ENCODE data around the gene CNKSR3. TPM values are rescaled to one million over a fixed set of nuclear protein-coding genes. Genes with fewer than 3 reads are reported as not detected.

CNKSR3 gene
- total and polyA plus RNA-seq, 2 of the 8 experiments (the other 6 are each of a cell fraction or from before 2014, with no cell fraction given), result 1.2 to 6.2 TPM

GRCh38 chr6:154542747-154543146 lies 32.3 kb upstream of the CNKSR3 start (continued):
- TF ChIP-seq CTBP2 (IDR thresholded peaks at IDR 0.05; ENCODE audit: borderline replicate concordance, insufficient read depth, insufficient read length, low read length) (peak; percentile 85), ASH2L (IDR thresholded peaks at IDR 0.05; ENCODE audit: low read length) (peak; percentile 21), EP300 (IDR thresholded peaks at IDR 0.05; ENCODE audit: borderline replicate concordance in 1 of 2, low read depth in 2 of 2, low read length in 2 of 2) (peak in 1 of 2 experiments; percentile 72; a peak in 1 of 3 replicates), SP1 (IDR thresholded peaks at IDR 0.05; ENCODE audit: low read depth, low read length) (peak; percentile 66; the same call in 1 of the 2 replicates), TCF12 (IDR thresholded peaks at IDR 0.05; ENCODE audit: low read depth, low read length) (peak; percentile 79; the same call in 1 of the 2 replicates), EZH2 (IDR thresholded peaks at IDR 0.05; ENCODE audit: low read depth, low read length, severe bottlenecking) (no peak), YY1 (IDR thresholded peaks at IDR 0.05; ENCODE audit: low read depth, low read length) (peak; percentile 63; the same call in 1 of the 2 replicates), ZNF274 (IDR thresholded peaks at IDR 0.05; ENCODE audit: borderline replicate concordance, extremely low read depth, low read length) (no peak), RNF2 (IDR thresholded peaks at IDR 0.05; ENCODE audit: borderline replicate concordance, low read depth, low read length, missing control alignments, poor library complexity, severe bottlenecking) (no peak), KDM4A (IDR thresholded peaks at IDR 0.05; ENCODE audit: low read depth, low read length, severe bottlenecking) (no peak), USF2 (IDR thresholded peaks at IDR 0.05; ENCODE audit: low read length) (no peak), TEAD4 (IDR thresholded peaks at IDR 0.05; ENCODE audit: low read depth, low read length) (no peak), HDAC2 (IDR thresholded peaks at IDR 0.05; ENCODE audit: borderline replicate concordance in 1 of 2, low read depth in 2 of 2, low read length in 2 of 2) (peak; percentile 89 to 95; a peak in 3 of 4 replicates), SIN3A (conservative IDR thresholded peaks at IDR 0.05 in 1 of 2, IDR thresholded peaks at IDR 0.05 in 1 of 2; ENCODE audit: low read depth in 1 of 2, low read length in 2 of 2) (no peak), RAD21 (IDR thresholded peaks at IDR 0.05 in 1 of 2, conservative IDR thresholded peaks at IDR 0.05 in 1 of 2; ENCODE audit: low read depth in 2 of 2, low read length in 2 of 2) (peak in 1 of 2 experiments; percentile 12; a peak in 1 of 4 replicates), GTF2F1 (IDR thresholded peaks at IDR 0.05; ENCODE audit: borderline replicate concordance, low read depth, low read length) (no peak)
